GM10266 (cell line): ENCODE data around the gene CNTNAP2.

Experiments
- DNase-seq: peaks from one replicate; pipeline ENCODE4 v3.0.0; 2012; ENCODE audit errors: extremely low spot score
- CTCF ChIP-seq: IDR thresholded peaks from 2 replicates; pipeline ENCODE4 v1.5.1; 2012; ENCODE audit warnings: mild to moderate bottlenecking, low read depth; ENCODE audit not compliant: control insufficient read depth, insufficient read depth; ENCODE audit errors: missing control alignments

The CNTNAP2 gene

GRCh38 chr7:146096994-146097393 lies 19.6 kb upstream of the CNTNAP2 start:
- DNase-seq, result no peak

GRCh38 chr7:146106319-146106718 lies 10.3 kb upstream of the CNTNAP2 start:
- no peak for DNase-seq
- TF ChIP-seq CTCF, result no peak

More at GRCh38 chr7:146096994-146097393, 19.6 kb upstream of the CNTNAP2 start:
- TF ChIP-seq CTCF, result no peak

- no peak for DNase-seq
- no peak for TF ChIP-seq CTCF
Observed at GRCh38 chr7:146112755-146113154, 3.8 kb upstream of the CNTNAP2 start.

GRCh38 chr7:146115548-146115850 lies 1.1 kb upstream of the CNTNAP2 start:
- TF ChIP-seq CTCF, result no peak
- no peak for DNase-seq

GRCh38 chr7:146115851-146116520 lies 615 bp upstream of the CNTNAP2 start:
- no peak for TF ChIP-seq CTCF
- DNase-seq, result peak; percentile 45

GRCh38 chr7:146117576-146117975 lies 975 bp downstream of the CNTNAP2 start:
- no peak for TF ChIP-seq CTCF
- no peak for DNase-seq

GRCh38 chr7:146119002-146119401 lies 2.4 kb downstream of the CNTNAP2 start:
- DNase-seq, result no peak
- TF ChIP-seq CTCF, result no peak
